K562 (cell line): ENCODE measurements around the gene HDAC9. TPM values are rescaled to one million over a fixed set of nuclear protein-coding genes. Genes with fewer than 3 reads are reported as not detected.
"Not testable (repeated sequence)": the region's sequence is repeated elsewhere in the genome, so short reads cannot be mapped to it uniquely, and the experiment has no call there.

Experiments
- ATAC-seq: fragments of 200-7000 bp; cut with Tn5 transposase; 3 replicates; pipeline ENCODE4 v1.9.1; 2020; ENCODE audit warnings: moderate library complexity
- BruUV-seq: library from RNA; stranded (reverse); fragments of 400-500 nt; replicated peaks from 2 replicates; lab custom pipeline; 2021; lab: Mats Ljungman, UMichigan
- CTCF ChIA-PET: fragments of 300-600 bp; formaldehyde crosslinking; extraction: SDS; loops from one replicate; lab custom pipeline; 2021; ENCODE audit warnings: low intra/inter-chr PET ratio; lab: Yijun Ruan, JAX
- POLR2A ChIA-PET: fragments of 300-600, 350-650 bp; sonication (Branson Sonifier 250); formaldehyde crosslinking; extraction: SDS; loops from one replicate; lab custom pipeline; 2021; ENCODE audit warnings: antibody characterized with exemption, inconsistent platforms; lab: Yijun Ruan, JAX
- DNase-seq, 4 experiments: peaks; one replicate each; pipeline versions ENCODE4 v3.0.0 to v3.0.0-alpha.2; 2011 to 2018; ENCODE audit warnings: low spot score in 3 of 4, mixed read lengths in 3 of 4; ENCODE audit errors: extremely low read depth in 1 of 4
- FAIRE-seq: peaks from 2 replicates; lab custom pipeline; 2011; peaks lifted over from hg19 to GRCh38; lab: Jason Lieb, UNC
- H2AFZ ChIP-seq: 2 replicates; pipeline ENCODE4 v1.6.0; 2011; ENCODE audit warnings: low read depth, low read length, control low read depth, inconsistent platforms
- H3K27ac ChIP-seq: fragments of 200-600 bp; 3 replicates; pipeline ENCODE4 v1.8.0; 2011; ENCODE audit warnings: low read depth, mild to moderate bottlenecking, control low read depth, inconsistent platforms, low read length, moderate library complexity, mixed read lengths; ENCODE audit errors: extremely low read depth
- H3K27me3 ChIP-seq, 2 experiments: fragments of 300-600 bp in 1 of 2; 2 replicates in 1 of 2; 3 replicates in 1 of 2; pipeline versions ENCODE4 v1.6.0 to v1.8.0; 2011; ENCODE audit warnings: inconsistent platforms in 2 of 2, low read length in 2 of 2, mild to moderate bottlenecking in 1 of 2, mixed read lengths in 1 of 2, moderate library complexity in 1 of 2; ENCODE audit not compliant: control insufficient read depth in 2 of 2, insufficient read depth in 2 of 2
- H3K36me3 ChIP-seq: fragments of 300-600 bp; 3 replicates; pipeline ENCODE4 v1.8.0; 2011; ENCODE audit warnings: mild to moderate bottlenecking, low read length, inconsistent platforms; ENCODE audit not compliant: control insufficient read depth, insufficient read depth
- H3K4me1 ChIP-seq, 2 experiments: fragments of 200-600 bp in 1 of 2; replicated peaks in 1 of 2; 2 replicates in 1 of 2; 3 replicates in 1 of 2; pipeline versions ENCODE4 v1.5.1 to v1.8.0; 2011; ENCODE audit warnings: inconsistent platforms in 2 of 2, low read length in 2 of 2, mild to moderate bottlenecking in 1 of 2, mixed read lengths in 1 of 2, moderate library complexity in 1 of 2; ENCODE audit not compliant: control insufficient read depth in 2 of 2, insufficient read depth in 2 of 2
- H3K4me2 ChIP-seq: 2 replicates; pipeline ENCODE4 v1.6.1; 2011; ENCODE audit warnings: low read length, control low read depth, inconsistent platforms, mixed read lengths; ENCODE audit not compliant: insufficient read depth
- H3K4me3 ChIP-seq: fragments of 200-600 bp; sonication (generic), shearing (Covaris generic); 2 replicates; pipeline ENCODE4 v1.5.1; 2016; ENCODE audit warnings: control low read depth, inconsistent platforms
- H3K79me2 ChIP-seq: fragments of 200-600 bp; 3 replicates; pipeline ENCODE4 v1.8.0; 2011; ENCODE audit warnings: low read length, inconsistent platforms; ENCODE audit not compliant: control insufficient read depth, insufficient read depth
- H3K9ac ChIP-seq, 2 experiments: 2 replicates each; pipeline versions ENCODE4 v1.6.0 to v1.6.1; 2011; ENCODE audit warnings: low read depth in 2 of 2, low read length in 2 of 2, control low read depth in 1 of 2, inconsistent platforms in 1 of 2, mild to moderate bottlenecking in 1 of 2, mixed read lengths in 1 of 2; ENCODE audit not compliant: insufficient read depth in 1 of 2
- H3K9me1 ChIP-seq: one replicate; pipeline ENCODE4 v1.6.0; 2011; ENCODE audit warnings: inconsistent platforms, mild to moderate bottlenecking, low read length, moderate library complexity; ENCODE audit not compliant: control insufficient read depth, insufficient read depth
- H3K9me3 ChIP-seq: replicated peaks from 2 replicates; pipeline ENCODE4 v1.5.1; 2011; ENCODE audit warnings: low read depth, low read length, inconsistent platforms; ENCODE audit not compliant: control insufficient read depth, insufficient read depth
- H4K20me1 ChIP-seq: replicated peaks from 2 replicates; pipeline ENCODE4 v1.6.1; 2011; ENCODE audit warnings: low read length, inconsistent platforms, mixed read lengths; ENCODE audit not compliant: control insufficient read depth, insufficient read depth
- EP400 ChIP-seq: fragments of 450-650 bp; IDR thresholded peaks from 2 replicates; pipeline ENCODE4 v1.6.1; 2017; ENCODE audit warnings: antibody characterized with exemption, mild to moderate bottlenecking, moderate library complexity
- GATAD2A ChIP-seq: fragments of 450-650 bp; IDR thresholded peaks from 2 replicates; pipeline ENCODE4 v1.6.1; 2017
- POLR2AphosphoS5 ChIP-seq: IDR thresholded peaks from 2 replicates; pipeline ENCODE4 v1.6.1; 2011; ENCODE audit warnings: mild to moderate bottlenecking, low read depth, low read length, moderate library complexity; ENCODE audit not compliant: control insufficient read depth, insufficient read depth
- RERE ChIP-seq: sonication (generic); formaldehyde crosslinking; IDR thresholded peaks from 2 replicates; pipeline ENCODE4 v1.8.0; 2023; ENCODE audit warnings: missing genetic modification reagents, mild to moderate bottlenecking, borderline replicate concordance
- USF2 ChIP-seq: sonication (generic); formaldehyde crosslinking; IDR thresholded peaks from 2 replicates; pipeline ENCODE4 v1.5.0; 2020; ENCODE audit warnings: missing genetic modification reagents
- ZNF24 ChIP-seq: fragments of 450-650 bp; IDR thresholded peaks from 2 replicates; pipeline ENCODE4 v1.6.1; 2016
- ZSCAN32 ChIP-seq: fragments of 450-650 bp; formaldehyde crosslinking; IDR thresholded peaks from 2 replicates; pipeline ENCODE4 v1.4.0; 2020; ENCODE audit warnings: mild to moderate bottlenecking, moderate library complexity
- WGBS: fragments of 100-300 bp; shearing (Covaris generic); methylation state at CpG from one replicate; pipeline ENCODE4 v1.1.6; 2016; ENCODE audit warnings: low coverage, mixed read lengths; ENCODE audit not compliant: insufficient coverage; ENCODE audit errors: missing lambda C conversion rate; 5-methylcytosine and 5-hydroxymethylcytosine counted together
- in situ Hi-C: fragments of 300-500 bp; cut with MboI; formaldehyde crosslinking; loops from 4 replicates; pipeline ENCODE4 v1.15.0; 2018; ENCODE audit warnings: inconsistent platforms, mixed read lengths
- intact Hi-C: fragments of 100-400 bp; cut with micrococcal nuclease; formaldehyde crosslinking; loops from 2 replicates; pipeline ENCODE4 v1.14.2; 2022
- polyA plus RNA-seq, 8 experiments: library from polyadenylated mRNA; depleted of rRNA in 4 of 8; stranded (reverse) in 5 of 8; unstranded in 3 of 8; fragments of >200 nt; fragmentation: Nextera tagmentation in 2 of 8; fragmentation: Illumina TruSeq in 1 of 8; extraction: Ambion mirVana in 2 of 8; extraction: Trizol in 1 of 8; gene quantifications; 2 replicates each; pipeline versions ENCODE4 v1.2.1 to v1.2.3, GENCODE V29; 2011 to 2014; ENCODE audit warnings: inconsistent platforms in 1 of 8, missing spikeins in 1 of 8
- total RNA-seq, 7 experiments: library from RNA; depleted of rRNA in 6 of 7; stranded (reverse); fragments of >200 nt in 6 of 7; fragmentation: Illumina TruSeq in 2 of 7; extraction: Trizol in 2 of 7; gene quantifications; 2 replicates each; pipeline versions ENCODE4 v1.2.1 to v1.2.3, GENCODE V29; 2011 to 2021; ENCODE audit warnings: low replicate concordance in 1 of 7

The HDAC9 gene
- total and polyA plus RNA-seq, 9 of the 15 experiments (the other 6 are each of a cell fraction or from before 2014, with no cell fraction given): 0.08 to 0.91 (median 0.33) TPM

GRCh38 chr7:18965657-18966056 is 470.1 kb downstream of the HDAC9 start:
- Histone ChIP-seq H3K9ac (no peak overlapping the region), H3K9me1 (no peaks in the 10 kb centered on the region), H3K9me3 (no peaks in the 10 kb centered on the region), H3K27ac (no peak overlapping the region), H3K4me1 (no peaks in the 10 kb centered on the region), H3K4me2 (no peak overlapping the region), H4K20me1 (no peaks in the 10 kb centered on the region), H3K79me2 (no peaks in the 10 kb centered on the region), H2AFZ (no peak overlapping the region), H3K27me3 (no peaks in the 10 kb centered on the region), H3K4me3 (no peak overlapping the region), H3K36me3 (no peaks in the 10 kb centered on the region)
- ChIA-PET CTCF (no interaction called here), POLR2A (no interaction called here)
- BruUV-seq: no TSS peak
- in situ Hi-C loops (no loop called here), intact Hi-C loops (no loop called here)
- FAIRE-seq: no peak
- no peak for ATAC-seq
- WGBS: 4% methylated on average over 3 of the region's 3 CpGs
- TF ChIP-seq GATAD2A: no peak
- no peak for TF ChIP-seq USF2
- no peak for TF ChIP-seq ZNF24
- no peak for TF ChIP-seq RERE (CRISPR knock-in tag)
- no peak for TF ChIP-seq ZSCAN32 (CRISPR knock-in tag)
- TF ChIP-seq POLR2AphosphoS5: no peak
- TF ChIP-seq EP400: no peak
- no peak for DNase-seq

GRCh38 chr7:18967755-18968154 is 472.2 kb downstream of the HDAC9 start:
- H3K27ac ChIP-seq, CTCF ChIA-PET, H3K9ac ChIP-seq, in situ Hi-C loops, DNase-seq, H3K27me3 ChIP-seq, H4K20me1 ChIP-seq, H3K9me1 ChIP-seq, FAIRE-seq, POLR2A ChIA-PET, ATAC-seq, H2AFZ ChIP-seq, H3K4me1 ChIP-seq, H3K9me3 ChIP-seq, BruUV-seq, H3K4me2 ChIP-seq, intact Hi-C loops, H3K36me3 ChIP-seq, H3K4me3 ChIP-seq, H3K79me2 ChIP-seq: not testable (repeated sequence)
- WGBS: under 1% methylated on average over 16 of the region's 16 CpGs
